Measurements from ENCODE around the gene CIAO1.
A peak's percentile ranks its signal among the peaks of the same experiment; 100 is the strongest.

CIAO1 gene

DNA sequence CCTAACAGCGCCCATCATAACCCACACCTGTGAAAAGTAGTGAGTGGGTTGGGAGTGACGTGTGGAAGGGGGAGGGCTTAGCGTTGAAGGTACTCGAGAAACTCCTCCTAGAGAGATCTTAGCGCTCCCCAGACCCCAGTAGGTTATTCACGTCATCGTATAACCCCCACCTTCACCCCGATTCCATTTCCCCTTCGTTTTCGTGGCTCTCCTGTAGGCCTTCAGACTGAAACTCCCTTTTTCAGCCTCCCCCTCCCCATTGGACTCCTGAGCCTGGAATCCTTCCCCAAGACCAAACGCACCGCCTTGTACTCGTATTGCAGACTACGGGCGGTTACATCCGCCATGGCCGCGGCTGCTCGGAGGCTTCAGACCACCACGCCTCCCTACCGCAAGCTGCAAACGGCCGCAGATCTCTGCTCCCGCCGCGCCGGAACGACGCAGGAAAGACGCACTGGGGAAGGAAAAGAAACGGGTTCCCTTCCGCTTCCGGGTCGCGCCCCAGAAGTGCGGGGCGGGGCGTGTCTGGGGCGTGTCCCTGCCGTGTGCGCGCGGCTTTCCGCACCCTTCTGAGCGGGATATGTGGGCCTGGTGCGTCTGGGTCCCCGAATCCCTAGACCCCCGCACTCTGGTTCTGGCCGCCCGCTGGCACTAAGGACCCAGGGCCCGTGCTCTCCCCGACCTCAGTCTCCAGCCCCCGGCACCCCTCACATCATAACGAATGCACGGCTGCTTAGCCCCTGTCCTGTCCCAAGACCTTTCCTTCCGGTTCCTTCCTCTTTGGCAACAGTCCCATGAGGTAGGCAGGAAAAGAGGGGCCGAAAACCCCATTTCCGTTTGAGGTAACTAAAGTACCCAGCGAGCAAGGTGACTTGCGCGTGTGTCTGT is 39.3 kb downstream of the CIAO1 start, which contains the start of gene SNRNP200:
SNRNP200 (minus strand) TSS at position 456 of the 888 bp plus-strand sequence; CDS start at position 347, 109 bp downstream.
- 0 out of 2 replicates have a peak, but pooled peaks have one; percentile 69 for TF ChIP-seq SIN3A (IDR thresholded peaks at IDR 0.05; ENCODE audit: borderline replicate concordance, insufficient read depth, low read length)
- peak; percentile 93 for TF ChIP-seq POLR2AphosphoS5 (IDR thresholded peaks at IDR 0.05; ENCODE audit: low read depth, low read length)
- TF ChIP-seq, protein P1, sequence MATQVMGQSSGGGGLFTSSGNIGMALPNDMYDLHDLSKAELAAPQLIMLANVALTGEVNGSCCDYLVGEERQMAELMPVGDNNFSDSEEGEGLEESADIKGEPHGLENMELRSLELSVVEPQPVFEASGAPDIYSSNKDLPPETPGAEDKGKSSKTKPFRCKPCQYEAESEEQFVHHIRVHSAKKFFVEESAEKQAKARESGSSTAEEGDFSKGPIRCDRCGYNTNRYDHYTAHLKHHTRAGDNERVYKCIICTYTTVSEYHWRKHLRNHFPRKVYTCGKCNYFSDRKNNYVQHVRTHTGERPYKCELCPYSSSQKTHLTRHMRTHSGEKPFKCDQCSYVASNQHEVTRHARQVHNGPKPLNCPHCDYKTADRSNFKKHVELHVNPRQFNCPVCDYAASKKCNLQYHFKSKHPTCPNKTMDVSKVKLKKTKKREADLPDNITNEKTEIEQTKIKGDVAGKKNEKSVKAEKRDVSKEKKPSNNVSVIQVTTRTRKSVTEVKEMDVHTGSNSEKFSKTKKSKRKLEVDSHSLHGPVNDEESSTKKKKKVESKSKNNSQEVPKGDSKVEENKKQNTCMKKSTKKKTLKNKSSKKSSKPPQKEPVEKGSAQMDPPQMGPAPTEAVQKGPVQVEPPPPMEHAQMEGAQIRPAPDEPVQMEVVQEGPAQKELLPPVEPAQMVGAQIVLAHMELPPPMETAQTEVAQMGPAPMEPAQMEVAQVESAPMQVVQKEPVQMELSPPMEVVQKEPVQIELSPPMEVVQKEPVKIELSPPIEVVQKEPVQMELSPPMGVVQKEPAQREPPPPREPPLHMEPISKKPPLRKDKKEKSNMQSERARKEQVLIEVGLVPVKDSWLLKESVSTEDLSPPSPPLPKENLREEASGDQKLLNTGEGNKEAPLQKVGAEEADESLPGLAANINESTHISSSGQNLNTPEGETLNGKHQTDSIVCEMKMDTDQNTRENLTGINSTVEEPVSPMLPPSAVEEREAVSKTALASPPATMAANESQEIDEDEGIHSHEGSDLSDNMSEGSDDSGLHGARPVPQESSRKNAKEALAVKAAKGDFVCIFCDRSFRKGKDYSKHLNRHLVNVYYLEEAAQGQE (IDR thresholded peaks at IDR 0.05; ENCODE audit: insufficient read depth in 1 of 2, low read depth in 2 of 2, low read length in 2 of 2): no peak
- peak; percentile 80 for TF ChIP-seq FOXP2 (optimal IDR thresholded peaks at IDR 0.05; ENCODE audit: borderline replicate concordance, extremely low read depth, extremely low read length, insufficient read depth)
- peak; percentile 56; the same call in 1 of the 2 replicates for TF ChIP-seq TAF1 (IDR thresholded peaks at IDR 0.05; ENCODE audit: borderline replicate concordance, insufficient read depth, low read length)

DNA sequence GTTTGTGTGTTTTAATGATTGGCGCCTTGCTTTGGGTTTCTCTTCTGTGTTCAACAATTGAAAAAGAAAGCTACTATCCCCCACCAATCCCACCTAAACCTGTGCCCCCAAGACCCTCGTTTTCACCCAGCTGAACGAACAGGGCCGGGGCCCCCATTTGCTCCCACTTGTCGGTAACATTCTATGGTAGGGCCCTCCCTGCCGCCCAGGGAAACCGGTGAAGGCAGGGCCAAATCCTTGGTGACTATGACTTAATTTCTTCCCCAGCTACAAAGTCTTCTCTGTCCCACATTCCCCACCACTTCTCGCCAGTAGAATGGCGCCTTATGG is 39.9 kb downstream of the CIAO1 start:
- TF ChIP-seq, protein P1 (IDR thresholded peaks at IDR 0.05; ENCODE audit: insufficient read depth in 1 of 2, low read depth in 2 of 2, low read length in 2 of 2): no peak
- TF ChIP-seq POLR2AphosphoS5 (IDR thresholded peaks at IDR 0.05; ENCODE audit: low read depth, low read length) (no peak), SIN3A (IDR thresholded peaks at IDR 0.05; ENCODE audit: borderline replicate concordance, insufficient read depth, low read length) (no peak), TAF1 (IDR thresholded peaks at IDR 0.05; ENCODE audit: borderline replicate concordance, insufficient read depth, low read length) (no peak), FOXP2 (optimal IDR thresholded peaks at IDR 0.05; ENCODE audit: borderline replicate concordance, extremely low read depth, extremely low read length, insufficient read depth) (no peak)

DNA sequence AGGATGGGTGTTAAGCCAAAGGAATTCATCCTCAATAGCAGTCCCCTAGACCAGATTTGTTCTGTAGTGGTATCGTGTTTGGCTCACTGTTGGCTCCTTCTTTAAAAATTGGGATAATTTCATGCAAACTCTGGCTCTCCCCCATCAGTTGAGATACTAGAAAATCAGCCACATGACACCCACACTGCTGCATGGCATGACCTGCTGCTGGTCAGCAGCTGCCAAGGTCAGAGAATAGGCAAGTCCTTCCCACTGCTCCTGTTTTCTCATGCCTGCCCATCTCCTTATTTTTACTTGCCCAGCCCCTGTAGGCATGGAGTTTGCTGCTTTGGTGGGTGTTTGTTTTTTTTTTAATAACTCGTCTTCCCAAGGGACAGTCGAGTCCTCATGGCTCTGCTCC is 40.3 kb downstream of the CIAO1 start:
- TF ChIP-seq, protein P1 (IDR thresholded peaks at IDR 0.05; ENCODE audit: insufficient read depth in 1 of 2, low read depth in 2 of 2, low read length in 2 of 2): no peak
- no peak for TF ChIP-seq TAF1 (IDR thresholded peaks at IDR 0.05; ENCODE audit: borderline replicate concordance, insufficient read depth, low read length)
- TF ChIP-seq FOXP2 (optimal IDR thresholded peaks at IDR 0.05; ENCODE audit: borderline replicate concordance, extremely low read depth, extremely low read length, insufficient read depth): no peak
- no peak for TF ChIP-seq SIN3A (IDR thresholded peaks at IDR 0.05; ENCODE audit: borderline replicate concordance, insufficient read depth, low read length)
- no peak for TF ChIP-seq POLR2AphosphoS5 (IDR thresholded peaks at IDR 0.05; ENCODE audit: low read depth, low read length)

DNA sequence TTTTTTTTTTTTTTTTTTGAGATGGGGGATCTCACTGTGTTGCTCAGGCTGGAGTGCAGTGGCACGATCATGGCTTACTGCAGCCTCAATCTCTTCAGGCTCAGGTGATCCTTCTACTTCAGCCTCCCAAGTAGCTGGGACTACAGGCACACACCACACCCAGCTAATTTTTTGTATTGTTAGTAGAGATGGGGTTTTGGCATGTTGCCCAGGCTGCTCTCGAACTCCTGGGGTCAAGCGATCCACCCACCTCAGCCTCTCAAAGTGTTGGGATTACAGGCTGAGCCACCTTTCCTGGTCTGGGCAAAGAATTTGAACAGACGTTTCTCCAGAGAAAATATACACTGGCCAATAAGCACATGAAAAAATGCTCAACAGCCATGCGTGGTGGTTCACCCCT is 42.2 kb downstream of the CIAO1 start:
- TF ChIP-seq TAF1 (IDR thresholded peaks at IDR 0.05; ENCODE audit: borderline replicate concordance, insufficient read depth, low read length) (no peak), POLR2AphosphoS5 (IDR thresholded peaks at IDR 0.05; ENCODE audit: low read depth, low read length) (no peak), FOXP2 (optimal IDR thresholded peaks at IDR 0.05; ENCODE audit: borderline replicate concordance, extremely low read depth, extremely low read length, insufficient read depth) (no peak), SIN3A (IDR thresholded peaks at IDR 0.05; ENCODE audit: borderline replicate concordance, insufficient read depth, low read length) (no peak)
- TF ChIP-seq, protein P1 (IDR thresholded peaks at IDR 0.05; ENCODE audit: insufficient read depth in 1 of 2, low read depth in 2 of 2, low read length in 2 of 2): no peak
